Testis (tissue), 3 donors: ENCODE results near the gene ITGB5. TPM values are rescaled to one million over a fixed set of nuclear protein-coding genes. Genes with fewer than 3 reads are reported as not detected.

Experiments used
- DNase-seq: peaks from one replicate; pipeline ENCODE4 v3.0.0-alpha.2; 2019
- H3K27ac ChIP-seq, 2 donors: fragments of 200-600 bp; sonication (generic); one replicate each; pipeline ENCODE4 v1.5.1; 2019
- H3K27me3 ChIP-seq: fragments of 200-600 bp; sonication (generic); one replicate; pipeline ENCODE4 v1.5.1; 2019
- H3K36me3 ChIP-seq: fragments of 200-600 bp; sonication (generic); one replicate; pipeline ENCODE4 v1.5.1; 2017; ENCODE audit warnings: low read depth; ENCODE audit errors: missing control alignments
- H3K4me1 ChIP-seq: fragments of 200-600 bp; sonication (generic); one replicate; pipeline ENCODE4 v1.5.1; 2019
- H3K4me3 ChIP-seq, 2 donors: fragments of 200-600 bp; sonication (generic); one replicate each; pipeline ENCODE4 v1.5.1; 2017 to 2019
- H3K9me3 ChIP-seq: fragments of 200-600 bp; sonication (generic); one replicate; pipeline ENCODE4 v1.5.1; 2017
- CTCF ChIP-seq, 3 experiments: fragments of 450-650 bp in 2 of 3; fragments of 200-600 bp in 1 of 3; sonication (generic) in 1 of 3; IDR thresholded peaks; one replicate each; pipeline ENCODE4 v1.5.1; 2016 to 2019; ENCODE audit warnings: antibody characterized with exemption in 3 of 3, mild to moderate bottlenecking in 2 of 3, moderate library complexity in 1 of 3
- POLR2A ChIP-seq: fragments of 450-650 bp; IDR thresholded peaks from one replicate; pipeline ENCODE4 v1.6.1; 2017; ENCODE audit warnings: antibody characterized with exemption, mild to moderate bottlenecking, moderate library complexity
- WGBS, 2 donors: methylation state at CpG; one replicate each; pipeline ENCODE4 v1.1.5; 2018; 5-methylcytosine and 5-hydroxymethylcytosine counted together
- intact Hi-C: fragments of 100-400 bp; cut with DNase I; formaldehyde crosslinking; loops from one replicate; pipeline ENCODE4 v1.15.1; 2023; ENCODE audit warnings: low total_unique reads
- polyA plus RNA-seq: library from polyadenylated mRNA; stranded (reverse); fragments of 350-450 nt; fragmentation: Illumina TruSeq; extraction: RNeasy Lipid Tissue Mini Kit (QIAGEN cat#74804); gene quantifications from one replicate; pipeline ENCODE4 v1.2.3, GENCODE V29; 2014; ENCODE audit warnings: low read depth, low replicate concordance; ENCODE audit not compliant: insufficient read depth
- total RNA-seq, 2 donors: library from RNA; depleted of rRNA; stranded (reverse); fragments of >200 nt; gene quantifications; one replicate each; pipeline ENCODE4 v1.2.3, GENCODE V29; 2016

Gene ITGB5
- total and polyA plus RNA-seq, 3 donors from 2014 or later = 46.0 to 101 (median 76.9) TPM

GRCh38 chr3:124928333-124929202 lies 41.4 kb upstream of the ITGB5 start:
- TF ChIP-seq CTCF (IDR thresholded peaks at IDR 0.05) = peak; percentile 48 to 73 (median 70)
- no peak for TF ChIP-seq POLR2A
- 40 to 43% methylated on average over 4 of the region's 4 CpGs for WGBS, 2 donors
- peak; percentile 87 for DNase-seq
- no peaks in the 10 kb centered on the region for H3K9me3 ChIP-seq
- intact Hi-C loops = no loop called here
- H3K4me3 ChIP-seq = no peak overlapping the region
- H3K27me3 ChIP-seq = no peaks in the 10 kb centered on the region
- no peaks in the 10 kb centered on the region for H3K4me1 ChIP-seq
- no peak overlapping the region for H3K27ac ChIP-seq
- no peaks in the 10 kb centered on the region for H3K36me3 ChIP-seq

GRCh38 chr3:124927574-124928045 lies 40.4 kb upstream of the ITGB5 start:
- intact Hi-C loops = no loop called here

GRCh38 chr3:124926426-124927101 lies 39.4 kb upstream of the ITGB5 start:
- H3K4me1 ChIP-seq = no peaks in the 10 kb centered on the region
- H3K27me3 ChIP-seq = no peaks in the 10 kb centered on the region
- H3K9me3 ChIP-seq = no peaks in the 10 kb centered on the region
- intact Hi-C loops = no loop called here
- TF ChIP-seq POLR2A (no peak), CTCF (IDR thresholded peaks at IDR 0.05) (no peak)
- H3K27ac ChIP-seq = no peak overlapping the region
- DNase-seq = no peak
- H3K36me3 ChIP-seq = no peaks in the 10 kb centered on the region
- H3K4me3 ChIP-seq = no peak overlapping the region
- 83 to 91% methylated on average over 4 of the region's 4 CpGs for WGBS, 2 donors

More at GRCh38 chr3:124927574-124928045, 40.4 kb upstream of the ITGB5 start:
- H3K36me3 ChIP-seq = no peaks in the 10 kb centered on the region
- H3K4me1 ChIP-seq = no peaks in the 10 kb centered on the region
- H3K9me3 ChIP-seq = no peaks in the 10 kb centered on the region
- TF ChIP-seq CTCF (IDR thresholded peaks at IDR 0.05) = no peak
- TF ChIP-seq POLR2A = no peak
- WGBS, 2 donors = 87 to 89% methylated on average over 2 of the region's 2 CpGs
- no peak for DNase-seq
- H3K27me3 ChIP-seq = no peaks in the 10 kb centered on the region
- no peak overlapping the region for H3K27ac ChIP-seq
- H3K4me3 ChIP-seq = no peak overlapping the region

- no peak for DNase-seq
- H3K27me3 ChIP-seq = no peaks in the 10 kb centered on the region
- H3K4me3 ChIP-seq = no peak overlapping the region
- TF ChIP-seq POLR2A = no peak
- no peak for TF ChIP-seq CTCF (IDR thresholded peaks at IDR 0.05)
- no peaks in the 10 kb centered on the region for H3K9me3 ChIP-seq
- intact Hi-C loops = no loop called here
- no peaks in the 10 kb centered on the region for H3K4me1 ChIP-seq
- H3K36me3 ChIP-seq = no peaks in the 10 kb centered on the region
- H3K27ac ChIP-seq = no peak overlapping the region
- WGBS, 2 donors = 92 to 94% methylated on average over 2 of the region's 2 CpGs
These were observed 37.6 kb upstream of the ITGB5 start for GRCh38 chr3:124924741-124925140.
